GM21717 (cell line): ENCODE data around the gene SENP7.

Source experiments
- ATAC-seq: cut with Tn5 transposase; IDR thresholded peaks from one replicate; pipeline ENCODE4 v1.9.1; 2021; ENCODE audit warnings: mild to moderate bottlenecking, moderate library complexity; ENCODE audit not compliant: unreplicated experiment

SENP7 gene

GRCh38 chr3:101278727-101279126 lies 234.3 kb downstream of the SENP7 start:
- no peak for ATAC-seq
